Glutamatergic neuron (in vitro differentiated cells): Measurements from ENCODE around the gene ZNF580. TPM values are rescaled to one million over a fixed set of nuclear protein-coding genes. Genes with fewer than 3 reads are reported as not detected.

ENCODE experiments used
- DNase-seq: peaks from one replicate; pipeline ENCODE4 v3.0.0; 2022
- H3K27ac Mint-ChIP-seq: one replicate; pipeline ENCODE4 v1.8.0; 2020; ENCODE audit warnings: mild to moderate bottlenecking, mixed read lengths, inconsistent platforms; ENCODE audit not compliant: unreplicated experiment
- H3K27me3 Mint-ChIP-seq: one replicate; pipeline ENCODE4 v1.8.0; 2020; ENCODE audit warnings: mild to moderate bottlenecking, moderate library complexity, mixed read lengths, inconsistent platforms; ENCODE audit not compliant: unreplicated experiment
- H3K36me3 Mint-ChIP-seq: one replicate; pipeline ENCODE4 v1.8.0; 2020; ENCODE audit warnings: mild to moderate bottlenecking, mixed read lengths, inconsistent platforms; ENCODE audit not compliant: unreplicated experiment
- H3K4me1 Mint-ChIP-seq: one replicate; pipeline ENCODE4 v1.8.0; 2020; ENCODE audit warnings: mild to moderate bottlenecking, low read depth, mixed read lengths, inconsistent platforms; ENCODE audit not compliant: unreplicated experiment
- H3K4me3 Mint-ChIP-seq: one replicate; pipeline ENCODE4 v1.8.0; 2020; ENCODE audit warnings: mild to moderate bottlenecking, mixed read lengths, inconsistent platforms; ENCODE audit not compliant: unreplicated experiment
- H3K9me3 Mint-ChIP-seq: one replicate; pipeline ENCODE4 v1.8.0; 2020; ENCODE audit warnings: mild to moderate bottlenecking, moderate library complexity, mixed read lengths, inconsistent platforms; ENCODE audit not compliant: unreplicated experiment
- CTCF ChIP-seq: fragments of 200-600 bp; sonication (generic); IDR thresholded peaks from one replicate; pipeline ENCODE4 v1.5.0; 2021; ENCODE audit not compliant: partially characterized antibody, unreplicated experiment
- total RNA-seq: library from RNA; stranded (reverse); fragmentation: NEBNext Ultra II Directional; extraction: Animal tissue kit (Norgen Biotek cat#: 25700); gene quantifications from one replicate; pipeline ENCODE4 v1.2.1, GENCODE V29; 2021; ENCODE audit not compliant: unreplicated experiment

The ZNF580 gene
- total RNA-seq, 1 donor from 2014 or later, result 43.6 TPM

GRCh38 chr19:55638864-55639359 lies 1.9 kb upstream of the ZNF580 start:
- DNase-seq, result peak; percentile 64
- peak overlapping the region; percentile 70 for H3K27ac Mint-ChIP-seq
- peaks cover 21% of the 10 kb centered on the region for H3K27me3 Mint-ChIP-seq
- H3K9me3 Mint-ChIP-seq, result peaks cover 16% of the 10 kb centered on the region
- no peaks in the 10 kb centered on the region for H3K36me3 Mint-ChIP-seq
- peak overlapping the region; percentile 77 for H3K4me3 Mint-ChIP-seq
- no peak for TF ChIP-seq CTCF
- peaks cover 30% of the 10 kb centered on the region for H3K4me1 Mint-ChIP-seq

DNA sequence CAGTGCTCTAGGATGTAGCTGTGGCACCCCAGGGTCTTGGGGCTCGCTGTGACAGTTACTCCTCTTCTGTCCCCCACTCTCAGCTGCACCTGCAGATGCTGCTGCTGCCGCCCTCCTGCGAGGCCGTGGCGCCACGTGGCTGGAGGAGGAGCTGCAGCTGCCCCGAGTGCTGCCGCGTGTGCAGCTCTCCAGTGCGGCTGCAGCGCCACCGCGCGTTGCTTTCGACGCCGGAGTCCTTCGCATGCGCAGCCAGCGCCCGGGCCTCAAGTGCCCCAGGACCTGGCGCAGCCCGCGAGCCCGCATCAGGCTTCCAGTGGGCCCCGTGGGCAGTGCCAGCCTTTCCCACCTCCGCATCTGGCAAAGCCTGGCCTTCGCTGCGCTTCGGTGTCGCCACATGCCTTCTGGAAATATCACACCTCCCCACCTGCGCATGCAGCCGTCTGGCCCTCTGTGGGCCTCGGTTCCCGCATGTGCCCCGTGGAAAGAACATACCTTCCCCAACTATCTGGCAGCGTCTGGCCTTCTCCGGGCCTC lies 692 bp upstream of the ZNF580 start:
- no peak for TF ChIP-seq CTCF
- H3K36me3 Mint-ChIP-seq, result no peaks in the 10 kb centered on the region
- DNase-seq, result peak; percentile 56
- H3K27ac Mint-ChIP-seq, result peak overlapping the region; percentile 85
- H3K4me3 Mint-ChIP-seq, result peak overlapping the region; percentile 88
- peaks cover 18% of the 10 kb centered on the region for H3K9me3 Mint-ChIP-seq
- H3K27me3 Mint-ChIP-seq, result peaks cover 16% of the 10 kb centered on the region
- peaks cover 30% of the 10 kb centered on the region for H3K4me1 Mint-ChIP-seq

GRCh38 chr19:55641426-55642152 lies 787 bp downstream of the ZNF580 start:
- Mint-ChIP-seq H3K36me3 (no peaks in the 10 kb centered on the region), H3K27me3 (peaks cover 13% of the 10 kb centered on the region), H3K9me3 (peaks cover 18% of the 10 kb centered on the region), H3K27ac (peak overlapping the region; percentile 91), H3K4me3 (peak overlapping the region; percentile 91), H3K4me1 (peaks cover 18% of the 10 kb centered on the region)
- no peak for TF ChIP-seq CTCF
- DNase-seq, result peak; percentile 30

DNA sequence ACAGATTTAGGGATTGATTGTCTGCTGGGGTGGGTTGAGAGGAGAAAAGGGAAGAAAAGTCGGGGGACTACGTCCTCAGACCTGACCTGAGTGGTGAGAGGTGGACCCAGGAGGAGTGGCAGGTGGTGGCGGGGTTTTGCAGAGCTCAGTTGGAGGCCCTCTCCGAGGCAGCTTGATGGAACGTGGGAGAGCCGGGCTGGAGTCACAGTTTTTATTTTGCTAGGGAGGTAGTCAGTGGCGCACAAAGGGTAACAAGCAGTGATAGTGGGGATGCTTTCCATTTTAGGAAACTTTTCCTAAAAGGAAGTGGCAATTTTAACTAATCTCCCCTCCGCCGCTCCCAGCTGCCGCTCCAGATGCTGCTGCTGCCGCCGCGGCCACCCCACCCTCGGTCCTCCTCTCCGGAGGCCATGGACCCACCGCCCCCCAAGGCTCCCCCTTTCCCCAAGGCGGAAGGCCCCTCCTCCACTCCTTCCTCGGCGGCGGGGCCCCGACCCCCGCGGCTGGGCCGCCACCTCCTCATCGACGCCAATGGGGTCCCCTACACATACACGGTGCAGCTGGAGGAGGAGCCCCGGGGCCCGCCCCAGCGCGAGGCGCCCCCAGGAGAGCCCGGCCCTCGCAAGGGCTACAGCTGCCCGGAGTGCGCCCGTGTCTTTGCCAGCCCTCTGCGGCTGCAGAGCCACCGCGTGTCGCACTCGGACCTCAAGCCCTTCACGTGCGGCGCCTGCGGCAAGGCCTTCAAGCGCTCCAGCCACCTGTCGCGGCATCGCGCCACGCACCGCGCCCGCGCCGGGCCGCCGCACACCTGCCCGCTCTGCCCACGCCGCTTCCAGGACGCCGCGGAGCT lies 1.6 kb downstream of the ZNF580 start:
- Mint-ChIP-seq H3K36me3 (no peaks in the 10 kb centered on the region), H3K4me1 (peaks cover 22% of the 10 kb centered on the region), H3K27ac (peak overlapping the region; percentile 91), H3K27me3 (peaks cover 16% of the 10 kb centered on the region), H3K4me3 (peak overlapping the region; percentile 97), H3K9me3 (peaks cover 20% of the 10 kb centered on the region)
- no peak for TF ChIP-seq CTCF
- peak; percentile 38 for DNase-seq
